CD4-positive, alpha-beta T cell treated with Interleukin-2 at 100 ng/mL for 4 hours (primary cell): ENCODE measurements around the gene TRIM59.
"Not testable (repeated sequence)": the region's sequence is repeated elsewhere in the genome, so short reads cannot be mapped to it uniquely, and the experiment has no call there.

Experiments used
- DNase-seq: peaks from one replicate; pipeline ENCODE4 v3.0.0-alpha.2; 2020; ENCODE audit warnings: low spot score

The TRIM59 gene

GRCh38 chr3:160454995-160455394 is 5.4 kb upstream of the TRIM59 start:
- DNase-seq: no peak

GRCh38 chr3:160452251-160452650 is 2.7 kb upstream of the TRIM59 start:
- DNase-seq: not testable (repeated sequence)

GRCh38 chr3:160451602-160452001 is 2.0 kb upstream of the TRIM59 start:
- no peak for DNase-seq

GRCh38 chr3:160450846-160451245 is 1.3 kb upstream of the TRIM59 start:
- DNase-seq: no peak

- peak; percentile 54 for DNase-seq
Observed at GRCh38 chr3:160448845-160449635, 546 bp downstream of the TRIM59 start.

- no peak for DNase-seq
Observed at GRCh38 chr3:160447544-160447943, 2.0 kb downstream of the TRIM59 start.

GRCh38 chr3:160446522-160447056 is 3.0 kb downstream of the TRIM59 start:
- no peak for DNase-seq

- no peak for DNase-seq
Observed at GRCh38 chr3:160445854-160446253, 3.7 kb downstream of the TRIM59 start.

GRCh38 chr3:160444411-160444810 is 5.2 kb downstream of the TRIM59 start:
- DNase-seq: no peak

- no peak for DNase-seq
Observed at GRCh38 chr3:160440687-160441086, 8.9 kb downstream of the TRIM59 start.

GRCh38 chr3:160437083-160437455 is 12.5 kb downstream of the TRIM59 start:
- no peak for DNase-seq

GRCh38 chr3:160435747-160436146 is 13.8 kb downstream of the TRIM59 start:
- no peak for DNase-seq

GRCh38 chr3:160435095-160435494 is 14.5 kb downstream of the TRIM59 start:
- DNase-seq: no peak

GRCh38 chr3:160434071-160434470 is 15.5 kb downstream of the TRIM59 start:
- no peak for DNase-seq

- DNase-seq: no peak
Observed at GRCh38 chr3:160427832-160428424, 21.7 kb downstream of the TRIM59 start.

GRCh38 chr3:160417311-160417710 is 32.3 kb downstream of the TRIM59 start:
- DNase-seq: no peak

GRCh38 chr3:160413613-160414248 is 35.9 kb downstream of the TRIM59 start:
- peak; percentile 77 for DNase-seq

GRCh38 chr3:160412477-160412876 is 37.1 kb downstream of the TRIM59 start:
- no peak for DNase-seq

- no peak for DNase-seq
Observed at GRCh38 chr3:160409812-160410610, 39.6 kb downstream of the TRIM59 start.

- DNase-seq: no peak
Observed at GRCh38 chr3:160403796-160404470, 45.7 kb downstream of the TRIM59 start.

- no peak for DNase-seq
Observed at GRCh38 chr3:160403028-160403545, 46.5 kb downstream of the TRIM59 start.
